ENCODE data around the gene ZDHHC12. TPM values are rescaled to one million over a fixed set of nuclear protein-coding genes. Genes with fewer than 3 reads are reported as not detected.

ZDHHC12 gene
- total RNA-seq (2021; ENCODE audit: unreplicated experiment) (39.3 TPM), Bru-seq, nascent RNA (percentile 47 among the genes with signal in this experiment), BruChase-seq, experiment 1, labeled RNA remaining after a 2-hour chase (percentile 58 among the genes with signal in this experiment), BruChase-seq, experiment 2, labeled RNA remaining after a 6-hour chase (percentile 77 among the genes with signal in this experiment)
- 63.1 TPM for polyA plus RNA-seq (2012; ENCODE audit: insufficient read length)
- long read RNA-seq, transcript ZDHHC12-201 (5 exons, 1,129 nt), result major isoform, 13 of 39 reads
- long read RNA-seq, partial matches to known transcripts, result 12 of 39 reads
- long read RNA-seq, other reads (novel, unspliced or antisense), result 14 of 39 reads

DNA sequence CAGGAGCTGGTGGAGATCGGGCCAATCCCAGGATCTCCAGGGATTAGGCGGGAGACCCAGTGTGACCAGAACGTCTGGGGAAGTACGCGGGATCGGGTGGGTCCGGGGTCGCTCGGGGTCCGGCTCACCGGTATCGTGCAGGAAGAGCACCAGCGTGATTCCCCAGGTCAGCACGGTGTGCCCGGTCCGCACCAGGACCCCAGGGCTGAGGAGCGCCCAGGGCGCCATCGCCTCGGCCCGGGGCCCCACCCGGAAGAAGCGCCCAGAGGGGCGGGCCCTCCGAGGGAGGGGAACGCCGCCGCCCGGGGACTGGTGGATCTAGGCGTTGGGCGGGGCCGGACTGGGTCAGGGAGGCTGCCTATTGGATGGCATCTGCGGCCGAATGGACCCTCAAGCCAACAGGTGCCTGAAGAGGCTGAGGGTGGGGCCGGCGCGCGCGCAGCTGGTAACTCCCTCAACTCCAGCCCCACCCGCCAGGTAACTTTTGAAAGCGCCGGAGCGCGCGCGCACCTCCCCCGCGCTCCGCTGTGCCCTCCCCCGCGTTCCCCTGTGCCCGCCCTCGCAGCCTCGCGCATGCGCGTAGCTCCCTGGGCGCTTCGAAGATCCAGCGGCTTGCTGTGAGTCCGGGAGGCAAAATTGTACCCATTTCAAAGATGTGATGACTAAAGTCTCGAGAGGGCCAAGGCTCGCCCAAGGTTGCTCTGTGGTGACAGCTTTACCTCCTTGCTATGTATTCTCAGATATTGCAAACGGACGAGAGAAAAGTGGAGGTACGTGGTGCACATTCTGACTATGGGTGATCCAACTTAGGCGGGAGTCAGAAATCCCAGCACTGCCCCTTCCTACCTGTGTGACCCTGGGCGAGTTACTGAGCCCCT, at the start of gene ZDHHC12:
Gene ZDHHC12, minus strand, starts transcription at position 262 of the 878 bp plus-strand sequence. Its CDS starts 34 bp downstream, at position 228.
- peaks cover 3% of the 10 kb centered on the region; the same call in 1 of the 2 replicates for H3K36me3 ChIP-seq (ENCODE audit: control insufficient read depth, insufficient read depth, low read length)
- peak within 1 kb of the TSS; percentile 79 to 82 for H3K4me3 ChIP-seq (ENCODE audit: low read depth in 2 of 2, low read length in 2 of 2)
- POLR2A ChIA-PET, result no interaction called here
- peak within 1 kb of the TSS; percentile 89 for H3K27ac ChIP-seq (ENCODE audit: low read length)
- H3K4me1 ChIP-seq (ENCODE audit: control insufficient read depth, insufficient read depth, low read length), result peaks cover 6% of the 10 kb centered on the region
- H3K27me3 ChIP-seq (ENCODE audit: control insufficient read depth, insufficient read depth, low read length), result no peaks in the 10 kb centered on the region
- intact Hi-C loops (cut with micrococcal nuclease; ENCODE audit: unreplicated experiment), result no loop called here
- DNase-seq (ENCODE audit: low read depth, low spot score) (peak; percentile 72), ATAC-seq (peak; percentile 96)
- TF ChIP-seq, protein P1, sequence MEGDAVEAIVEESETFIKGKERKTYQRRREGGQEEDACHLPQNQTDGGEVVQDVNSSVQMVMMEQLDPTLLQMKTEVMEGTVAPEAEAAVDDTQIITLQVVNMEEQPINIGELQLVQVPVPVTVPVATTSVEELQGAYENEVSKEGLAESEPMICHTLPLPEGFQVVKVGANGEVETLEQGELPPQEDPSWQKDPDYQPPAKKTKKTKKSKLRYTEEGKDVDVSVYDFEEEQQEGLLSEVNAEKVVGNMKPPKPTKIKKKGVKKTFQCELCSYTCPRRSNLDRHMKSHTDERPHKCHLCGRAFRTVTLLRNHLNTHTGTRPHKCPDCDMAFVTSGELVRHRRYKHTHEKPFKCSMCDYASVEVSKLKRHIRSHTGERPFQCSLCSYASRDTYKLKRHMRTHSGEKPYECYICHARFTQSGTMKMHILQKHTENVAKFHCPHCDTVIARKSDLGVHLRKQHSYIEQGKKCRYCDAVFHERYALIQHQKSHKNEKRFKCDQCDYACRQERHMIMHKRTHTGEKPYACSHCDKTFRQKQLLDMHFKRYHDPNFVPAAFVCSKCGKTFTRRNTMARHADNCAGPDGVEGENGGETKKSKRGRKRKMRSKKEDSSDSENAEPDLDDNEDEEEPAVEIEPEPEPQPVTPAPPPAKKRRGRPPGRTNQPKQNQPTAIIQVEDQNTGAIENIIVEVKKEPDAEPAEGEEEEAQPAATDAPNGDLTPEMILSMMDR (IDR thresholded peaks at IDR 0.05), result no peak
- no peak for TF ChIP-seq TCF7L2 (IDR thresholded peaks at IDR 0.05; ENCODE audit: low read depth, low read length)
- TF ChIP-seq, protein P2, sequence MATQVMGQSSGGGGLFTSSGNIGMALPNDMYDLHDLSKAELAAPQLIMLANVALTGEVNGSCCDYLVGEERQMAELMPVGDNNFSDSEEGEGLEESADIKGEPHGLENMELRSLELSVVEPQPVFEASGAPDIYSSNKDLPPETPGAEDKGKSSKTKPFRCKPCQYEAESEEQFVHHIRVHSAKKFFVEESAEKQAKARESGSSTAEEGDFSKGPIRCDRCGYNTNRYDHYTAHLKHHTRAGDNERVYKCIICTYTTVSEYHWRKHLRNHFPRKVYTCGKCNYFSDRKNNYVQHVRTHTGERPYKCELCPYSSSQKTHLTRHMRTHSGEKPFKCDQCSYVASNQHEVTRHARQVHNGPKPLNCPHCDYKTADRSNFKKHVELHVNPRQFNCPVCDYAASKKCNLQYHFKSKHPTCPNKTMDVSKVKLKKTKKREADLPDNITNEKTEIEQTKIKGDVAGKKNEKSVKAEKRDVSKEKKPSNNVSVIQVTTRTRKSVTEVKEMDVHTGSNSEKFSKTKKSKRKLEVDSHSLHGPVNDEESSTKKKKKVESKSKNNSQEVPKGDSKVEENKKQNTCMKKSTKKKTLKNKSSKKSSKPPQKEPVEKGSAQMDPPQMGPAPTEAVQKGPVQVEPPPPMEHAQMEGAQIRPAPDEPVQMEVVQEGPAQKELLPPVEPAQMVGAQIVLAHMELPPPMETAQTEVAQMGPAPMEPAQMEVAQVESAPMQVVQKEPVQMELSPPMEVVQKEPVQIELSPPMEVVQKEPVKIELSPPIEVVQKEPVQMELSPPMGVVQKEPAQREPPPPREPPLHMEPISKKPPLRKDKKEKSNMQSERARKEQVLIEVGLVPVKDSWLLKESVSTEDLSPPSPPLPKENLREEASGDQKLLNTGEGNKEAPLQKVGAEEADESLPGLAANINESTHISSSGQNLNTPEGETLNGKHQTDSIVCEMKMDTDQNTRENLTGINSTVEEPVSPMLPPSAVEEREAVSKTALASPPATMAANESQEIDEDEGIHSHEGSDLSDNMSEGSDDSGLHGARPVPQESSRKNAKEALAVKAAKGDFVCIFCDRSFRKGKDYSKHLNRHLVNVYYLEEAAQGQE (IDR thresholded peaks at IDR 0.05; ENCODE audit: insufficient read depth in 1 of 2, low read depth in 2 of 2, low read length in 1 of 2), result no peak
- TF ChIP-seq POLR2AphosphoS5 (IDR thresholded peaks at IDR 0.05; ENCODE audit: low read depth, low read length), result peak; percentile 86
- TF ChIP-seq SIN3A (IDR thresholded peaks at IDR 0.05; ENCODE audit: borderline replicate concordance, insufficient read depth, low read depth, low read length), result peak; percentile 52; the same call in 1 of the 2 replicates
- no peaks in the 10 kb centered on the region for H3K9me3 ChIP-seq (ENCODE audit: control insufficient read depth, insufficient read depth, low read depth, low read length)
- BruUV-seq (replicated peaks), result no TSS peak
- in situ Hi-C loops (cut with HindIII; ENCODE audit: low pct_unique_long_range_greater_than_20kb, low sequenced_read_pairs), result no loop called here
- CTCF ChIA-PET, result interaction anchor here (0.5 kb wide), 1 partner anchor 94 kb away, joined by 5 read pairs; no protein-coding TSS in a partner anchor

GRCh38 chr9:128773049-128773448, 49.1 kb upstream of the ZDHHC12 start:
- Histone ChIP-seq H3K4me1 (ENCODE audit: control insufficient read depth, insufficient read depth, low read length) (no peaks in the 10 kb centered on the region), H3K4me3 (ENCODE audit: low read depth in 2 of 2, low read length in 2 of 2) (no peak overlapping the region), H3K27ac (ENCODE audit: low read length) (no peak overlapping the region), H3K36me3 (ENCODE audit: control insufficient read depth, insufficient read depth, low read length) (no peaks in the 10 kb centered on the region), H3K27me3 (ENCODE audit: control insufficient read depth, insufficient read depth, low read length) (no peaks in the 10 kb centered on the region), H3K9me3 (ENCODE audit: control insufficient read depth, insufficient read depth, low read depth, low read length) (no peaks in the 10 kb centered on the region)
- in situ Hi-C loops (cut with HindIII; ENCODE audit: low pct_unique_long_range_greater_than_20kb, low sequenced_read_pairs), result no loop called here
- no TSS peak for BruUV-seq (replicated peaks)
- ATAC-seq, result no peak
- ChIA-PET CTCF (no interaction called here), POLR2A (no interaction called here)
- TF ChIP-seq, protein P1 (IDR thresholded peaks at IDR 0.05), result no peak
- TF ChIP-seq SIN3A (IDR thresholded peaks at IDR 0.05; ENCODE audit: borderline replicate concordance, insufficient read depth, low read depth, low read length), result no peak
- TF ChIP-seq, protein P2 (IDR thresholded peaks at IDR 0.05; ENCODE audit: insufficient read depth in 1 of 2, low read depth in 2 of 2, low read length in 1 of 2), result no peak
- no peak for TF ChIP-seq TCF7L2 (IDR thresholded peaks at IDR 0.05; ENCODE audit: low read depth, low read length)
- TF ChIP-seq POLR2AphosphoS5 (IDR thresholded peaks at IDR 0.05; ENCODE audit: low read depth, low read length), result no peak
- intact Hi-C loops (cut with micrococcal nuclease; ENCODE audit: unreplicated experiment), result no loop called here
- DNase-seq (ENCODE audit: low read depth, low spot score), result no peak
